Measurements from ENCODE around the gene MAGEB16. TPM values are rescaled to one million over a fixed set of nuclear protein-coding genes. Genes with fewer than 3 reads are reported as not detected.
A peak's percentile ranks its signal among the peaks of the same experiment; 100 is the strongest.

Gene MAGEB16
- total and polyA plus RNA-seq, 4 donors = not detected

- DNase-seq (peak in 1 of 3 donors; percentile 3), ATAC-seq (ENCODE audit: insufficient read depth, low FRiP score) (no peak)
- Histone ChIP-seq H3K27ac (ENCODE audit: low read depth in 1 of 2, low read length in 1 of 2) (no peak overlapping the region), H3K4me3 (no peak overlapping the region), H3K9me3 (ENCODE audit: control insufficient read depth in 4 of 4, insufficient read depth in 3 of 4, low read length in 3 of 4) (peaks cover 0 to 3% (median 0%) of the 10 kb centered on the region in 4 donors), H3K9ac (ENCODE audit: insufficient read depth in 1 of 2, low read length in 2 of 2) (no peak overlapping the region), H3K4me1 (ENCODE audit: control insufficient read depth in 5 of 5, insufficient read depth in 5 of 5, low read length in 5 of 5) (no peaks in the 10 kb centered on the region), H3K36me3 (ENCODE audit: control insufficient read depth in 4 of 4, insufficient read depth in 4 of 4, low read length in 4 of 4) (no peaks in the 10 kb centered on the region), H3K27me3 (ENCODE audit: control insufficient read depth in 3 of 3, insufficient read depth in 3 of 3, low read length in 2 of 3) (peaks cover 0 to 15% (median 2%) of the 10 kb centered on the region in 3 donors)
- 62 to 82% methylated on average over 2 of the region's 2 CpGs for WGBS, 2 donors
- TF ChIP-seq CTCF (IDR thresholded peaks at IDR 0.05; ENCODE audit: control extremely low read depth, extremely low read depth) = no peak
Measured at GRCh38 chrX:35786271-35786670, 11.9 kb upstream of the MAGEB16 start.

DNA sequence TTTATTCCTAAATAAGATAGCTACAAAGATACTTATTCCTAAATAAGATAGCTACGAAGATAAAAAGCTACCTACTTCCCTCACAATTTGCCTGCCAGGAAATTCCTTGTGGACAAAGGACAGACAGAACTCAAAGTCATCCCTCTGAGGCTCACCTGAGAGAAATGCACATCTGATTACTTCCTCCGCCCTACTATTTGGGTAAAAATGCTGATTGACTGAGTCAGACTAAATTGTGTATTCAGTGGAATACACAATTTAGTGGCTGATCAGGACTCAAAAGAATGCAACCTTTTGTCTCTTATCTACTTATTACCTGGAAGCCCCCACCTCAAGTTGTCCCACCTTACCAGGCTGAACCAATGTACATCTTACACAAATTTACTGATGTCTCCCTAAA is 10.3 kb upstream of the MAGEB16 start:
- Histone ChIP-seq H3K9ac (ENCODE audit: insufficient read depth in 1 of 2, low read length in 2 of 2) (no peak overlapping the region), H3K4me3 (no peak overlapping the region), H3K27me3 (ENCODE audit: control insufficient read depth in 3 of 3, insufficient read depth in 3 of 3, low read length in 2 of 3) (peaks cover 0 to 9% (median 0%) of the 10 kb centered on the region in 3 donors), H3K4me1 (ENCODE audit: control insufficient read depth in 5 of 5, insufficient read depth in 5 of 5, low read length in 5 of 5) (no peaks in the 10 kb centered on the region), H3K9me3 (ENCODE audit: control insufficient read depth in 4 of 4, insufficient read depth in 3 of 4, low read length in 3 of 4) (peaks cover 0 to 6% (median 0%) of the 10 kb centered on the region in 4 donors), H3K27ac (ENCODE audit: low read depth in 1 of 2, low read length in 1 of 2) (no peak overlapping the region), H3K36me3 (ENCODE audit: control insufficient read depth in 4 of 4, insufficient read depth in 4 of 4, low read length in 4 of 4) (no peaks in the 10 kb centered on the region)
- 76 to 85% methylated on average over 2 of the region's 2 CpGs for WGBS, 2 donors
- ATAC-seq (ENCODE audit: insufficient read depth, low FRiP score) (no peak), DNase-seq (no peak)
- no peak for TF ChIP-seq CTCF (IDR thresholded peaks at IDR 0.05; ENCODE audit: control extremely low read depth, extremely low read depth)

DNA sequence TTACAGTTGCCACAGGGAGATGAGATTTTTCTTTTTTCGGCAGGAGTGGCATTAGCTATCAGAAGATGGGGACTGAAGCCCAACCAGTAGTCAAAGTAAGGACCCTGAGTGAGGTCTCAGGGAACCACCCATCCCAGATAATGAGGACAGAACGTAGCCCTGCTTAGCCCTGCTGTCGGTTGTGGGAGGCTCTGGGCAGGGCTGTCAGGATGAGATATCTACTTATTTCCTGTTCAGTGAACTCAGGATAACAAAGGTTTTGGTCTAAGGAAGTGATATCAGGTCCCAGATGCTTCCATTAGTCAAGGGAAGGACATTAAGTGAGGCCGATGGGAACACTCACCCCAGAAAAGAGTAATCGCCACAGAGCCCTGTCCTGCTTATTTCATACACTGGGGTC is 2.3 kb downstream of the MAGEB16 start:
- H3K4me3 ChIP-seq = no peak overlapping the region
- DNase-seq (no peak), ATAC-seq (ENCODE audit: insufficient read depth, low FRiP score) (no peak)

More for the DNA sequence above, 2.3 kb downstream of the MAGEB16 start:
- H3K9me3 ChIP-seq (ENCODE audit: control insufficient read depth in 4 of 4, insufficient read depth in 3 of 4, low read length in 3 of 4) = no peaks in the 10 kb centered on the region
- no peak overlapping the region for H3K9ac ChIP-seq (ENCODE audit: insufficient read depth in 1 of 2, low read length in 2 of 2)
- H3K27ac ChIP-seq (ENCODE audit: low read depth in 1 of 2, low read length in 1 of 2) = no peak overlapping the region
- no peaks in the 10 kb centered on the region for H3K4me1 ChIP-seq (ENCODE audit: control insufficient read depth in 5 of 5, insufficient read depth in 5 of 5, low read length in 5 of 5)
- no peak for TF ChIP-seq CTCF (IDR thresholded peaks at IDR 0.05; ENCODE audit: control extremely low read depth, extremely low read depth)
- peaks cover 0 to 2% (median 0%) of the 10 kb centered on the region in 3 donors for H3K27me3 ChIP-seq (ENCODE audit: control insufficient read depth in 3 of 3, insufficient read depth in 3 of 3, low read length in 2 of 3)
- WGBS, 2 donors = 49 to 62% methylated on average over 5 of the region's 5 CpGs
- H3K36me3 ChIP-seq (ENCODE audit: control insufficient read depth in 4 of 4, insufficient read depth in 4 of 4, low read length in 4 of 4) = no peaks in the 10 kb centered on the region

Data from lung (tissue), 12 donors.